ENCODE measurements around the gene NAA16. TPM values are rescaled to one million over a fixed set of nuclear protein-coding genes. Genes with fewer than 3 reads are reported as not detected.
A peak's percentile ranks its signal among the peaks of the same experiment; 100 is the strongest.

NAA16 gene
- total and polyA plus RNA-seq, 9 of the 15 experiments (the other 6 are each of a cell fraction or from before 2014, with no cell fraction given): 3.7 to 18.2 (median 12.0) TPM

- TF ChIP-seq HDAC3 (IDR thresholded peaks at IDR 0.05; ENCODE audit: borderline replicate concordance, partially characterized antibody) (no peak), SFPQ (IDR thresholded peaks at IDR 0.05; ENCODE audit: low read depth, low read length) (no peak), ZNF324 (CRISPR knock-in tag; IDR thresholded peaks at IDR 0.05) (no peak), CGGBP1 (CRISPR knock-in tag; IDR thresholded peaks at IDR 0.05) (no peak), C11orf30 (IDR thresholded peaks at IDR 0.05; ENCODE audit: low read depth) (peak; percentile 85), SMAD4 (CRISPR knock-in tag; conservative IDR thresholded peaks at IDR 0.05) (no peak), GTF2A2 (tag; IDR thresholded peaks at IDR 0.05) (no peak), ARNT (IDR thresholded peaks at IDR 0.05) (no peak), MAZ (CRISPR knock-in tag; conservative IDR thresholded peaks at IDR 0.05 in 1 of 2, IDR thresholded peaks at IDR 0.05 in 1 of 2) (peak; percentile 46 to 90; a peak in 2 of 4 replicates), SIN3B (IDR thresholded peaks at IDR 0.05; ENCODE audit: low read depth) (peak; percentile 82), ZNF3 (CRISPR knock-in tag; IDR thresholded peaks at IDR 0.05) (no peak), NBN (IDR thresholded peaks at IDR 0.05; ENCODE audit: low read depth) (no peak), ASH1L (IDR thresholded peaks at IDR 0.05; ENCODE audit: borderline replicate concordance, low read depth, partially characterized antibody) (peak; percentile 51), ZC3H4 (CRISPR knock-in tag; IDR thresholded peaks at IDR 0.05; ENCODE audit: borderline replicate concordance) (no peak), CREB5 (CRISPR knock-in tag; IDR thresholded peaks at IDR 0.05) (no peak), ZNF589 (CRISPR knock-in tag; IDR thresholded peaks at IDR 0.05; ENCODE audit: low read depth) (no peak), NR1H2 (CRISPR knock-in tag; IDR thresholded peaks at IDR 0.05) (no peak), POLR2G (IDR thresholded peaks at IDR 0.05; ENCODE audit: low read depth, low read length) (peak; percentile 75)
- TF ChIP-seq, protein P1, sequence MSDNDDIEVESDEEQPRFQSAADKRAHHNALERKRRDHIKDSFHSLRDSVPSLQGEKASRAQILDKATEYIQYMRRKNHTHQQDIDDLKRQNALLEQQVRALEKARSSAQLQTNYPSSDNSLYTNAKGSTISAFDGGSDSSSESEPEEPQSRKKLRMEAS (CRISPR knock-in tag; IDR thresholded peaks at IDR 0.05): no peak
- TF ChIP-seq, protein P2, sequence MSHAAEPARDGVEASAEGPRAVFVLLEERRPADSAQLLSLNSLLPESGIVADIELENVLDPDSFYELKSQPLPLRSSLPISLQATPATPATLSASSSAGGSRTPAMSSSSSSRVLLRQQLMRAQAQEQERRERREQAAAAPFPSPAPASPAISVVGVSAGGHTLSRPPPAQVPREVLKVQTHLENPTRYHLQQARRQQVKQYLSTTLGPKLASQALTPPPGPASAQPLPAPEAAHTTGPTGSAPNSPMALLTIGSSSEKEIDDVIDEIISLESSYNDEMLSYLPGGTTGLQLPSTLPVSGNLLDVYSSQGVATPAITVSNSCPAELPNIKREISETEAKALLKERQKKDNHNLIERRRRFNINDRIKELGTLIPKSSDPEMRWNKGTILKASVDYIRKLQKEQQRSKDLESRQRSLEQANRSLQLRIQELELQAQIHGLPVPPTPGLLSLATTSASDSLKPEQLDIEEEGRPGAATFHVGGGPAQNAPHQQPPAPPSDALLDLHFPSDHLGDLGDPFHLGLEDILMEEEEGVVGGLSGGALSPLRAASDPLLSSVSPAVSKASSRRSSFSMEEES (CRISPR knock-in tag; IDR thresholded peaks at IDR 0.05): no peak
- TF ChIP-seq, protein P3, sequence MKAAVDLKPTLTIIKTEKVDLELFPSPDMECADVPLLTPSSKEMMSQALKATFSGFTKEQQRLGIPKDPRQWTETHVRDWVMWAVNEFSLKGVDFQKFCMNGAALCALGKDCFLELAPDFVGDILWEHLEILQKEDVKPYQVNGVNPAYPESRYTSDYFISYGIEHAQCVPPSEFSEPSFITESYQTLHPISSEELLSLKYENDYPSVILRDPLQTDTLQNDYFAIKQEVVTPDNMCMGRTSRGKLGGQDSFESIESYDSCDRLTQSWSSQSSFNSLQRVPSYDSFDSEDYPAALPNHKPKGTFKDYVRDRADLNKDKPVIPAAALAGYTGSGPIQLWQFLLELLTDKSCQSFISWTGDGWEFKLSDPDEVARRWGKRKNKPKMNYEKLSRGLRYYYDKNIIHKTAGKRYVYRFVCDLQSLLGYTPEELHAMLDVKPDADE (conservative IDR thresholded peaks at IDR 0.05; ENCODE audit: control insufficient read depth, low read depth, low read length): peak; percentile 84
Measured at GRCh38 chr13:41263261-41263971, 47.7 kb upstream of the NAA16 start, which contains the start of gene MTRF1 (continued).
